AG20443 (cell line): ENCODE measurements around the gene PARM1.
"Not testable (repeated sequence)": the region's sequence is repeated elsewhere in the genome, so short reads cannot be mapped to it uniquely, and the experiment has no call there.

Experiments used
- DNase-seq: peaks from one replicate; pipeline ENCODE4 v3.0.0; 2012; ENCODE audit warnings: low spot score, mixed read lengths

PARM1 gene

DNA sequence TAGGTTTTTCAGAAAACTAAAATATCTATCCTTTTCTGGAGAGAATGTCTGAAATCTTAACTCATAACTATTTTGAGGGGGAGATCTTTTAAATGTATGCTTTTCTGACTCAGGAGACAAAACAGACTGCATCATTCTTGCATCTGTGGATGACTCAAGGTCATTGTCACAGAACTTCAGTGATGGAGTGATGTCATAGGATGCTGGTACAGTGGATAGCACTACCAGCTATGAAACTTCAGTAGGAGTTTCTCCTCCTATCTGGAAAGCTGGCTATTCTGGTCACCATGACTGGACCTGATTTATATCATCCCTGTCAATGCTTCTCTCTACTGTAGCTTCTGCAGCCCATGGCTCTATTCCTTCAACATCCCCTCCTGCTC lies 50.3 kb downstream of the PARM1 start:
- no peak for DNase-seq

DNA sequence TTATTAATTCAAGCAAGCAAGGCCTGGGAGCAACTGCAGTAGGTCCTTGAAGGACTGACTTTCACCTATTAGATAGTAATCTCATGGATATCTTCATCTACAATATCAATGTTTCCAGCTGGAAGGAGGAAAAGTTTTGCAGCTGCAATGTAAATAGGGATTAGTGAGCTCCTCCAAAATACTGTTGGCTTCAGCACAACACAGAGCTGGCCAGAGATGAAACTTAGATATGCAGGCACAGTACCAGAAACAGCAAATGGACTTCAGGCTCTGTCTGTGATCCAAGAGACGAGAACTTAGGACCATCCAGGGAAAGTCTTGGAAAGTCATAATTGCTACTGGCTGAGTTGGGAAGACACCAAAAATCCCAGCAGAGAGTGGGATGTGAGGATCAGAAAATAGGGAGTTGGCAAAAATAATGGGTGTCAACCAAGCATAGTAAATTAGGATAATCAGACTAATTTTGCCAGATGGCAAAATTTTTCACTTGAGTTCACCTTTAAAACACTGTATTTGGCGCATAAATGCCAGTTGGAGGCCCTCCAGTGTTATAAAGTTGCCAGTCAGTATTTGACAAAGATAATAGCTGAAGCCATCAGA lies 57.5 kb downstream of the PARM1 start:
- DNase-seq, result no peak

DNA sequence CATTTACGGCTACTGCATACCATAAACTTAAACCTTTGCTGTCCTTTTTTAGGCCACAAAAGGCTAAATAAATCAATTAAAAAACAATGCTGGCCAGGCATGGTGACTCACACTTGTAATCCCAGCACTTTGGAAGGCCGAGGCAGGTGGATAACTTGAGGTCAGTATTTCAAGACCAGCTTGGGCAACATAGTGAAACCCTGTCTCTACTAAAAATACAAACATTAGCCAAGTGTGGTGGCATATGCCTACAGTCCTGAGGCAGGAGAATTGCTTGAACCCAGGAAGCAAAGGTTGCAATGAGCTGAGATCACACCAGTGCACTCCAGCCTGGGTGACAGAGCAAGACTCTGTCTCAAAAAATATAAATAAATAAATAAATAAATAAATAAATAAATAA lies 61.5 kb downstream of the PARM1 start:
- not testable (repeated sequence) for DNase-seq

DNA sequence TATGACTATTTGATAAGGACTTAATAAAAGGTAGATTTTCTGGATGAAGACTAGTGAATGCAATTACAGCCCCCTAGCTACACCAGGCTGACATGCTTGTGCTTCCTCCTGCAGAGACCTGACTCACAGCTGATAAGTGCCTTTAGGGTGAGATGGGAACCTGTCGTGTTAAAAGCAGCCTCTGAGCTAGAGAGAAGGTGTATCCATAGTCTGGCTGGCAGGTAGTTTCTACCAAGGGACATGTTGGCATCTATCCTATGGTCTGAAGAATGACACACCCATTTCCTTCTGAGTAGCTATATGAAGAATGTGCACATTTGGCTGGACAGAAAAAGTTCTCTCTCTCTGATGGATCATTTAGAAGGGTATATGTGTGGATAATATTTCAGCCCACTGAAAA lies 64.1 kb downstream of the PARM1 start:
- no peak for DNase-seq

DNA sequence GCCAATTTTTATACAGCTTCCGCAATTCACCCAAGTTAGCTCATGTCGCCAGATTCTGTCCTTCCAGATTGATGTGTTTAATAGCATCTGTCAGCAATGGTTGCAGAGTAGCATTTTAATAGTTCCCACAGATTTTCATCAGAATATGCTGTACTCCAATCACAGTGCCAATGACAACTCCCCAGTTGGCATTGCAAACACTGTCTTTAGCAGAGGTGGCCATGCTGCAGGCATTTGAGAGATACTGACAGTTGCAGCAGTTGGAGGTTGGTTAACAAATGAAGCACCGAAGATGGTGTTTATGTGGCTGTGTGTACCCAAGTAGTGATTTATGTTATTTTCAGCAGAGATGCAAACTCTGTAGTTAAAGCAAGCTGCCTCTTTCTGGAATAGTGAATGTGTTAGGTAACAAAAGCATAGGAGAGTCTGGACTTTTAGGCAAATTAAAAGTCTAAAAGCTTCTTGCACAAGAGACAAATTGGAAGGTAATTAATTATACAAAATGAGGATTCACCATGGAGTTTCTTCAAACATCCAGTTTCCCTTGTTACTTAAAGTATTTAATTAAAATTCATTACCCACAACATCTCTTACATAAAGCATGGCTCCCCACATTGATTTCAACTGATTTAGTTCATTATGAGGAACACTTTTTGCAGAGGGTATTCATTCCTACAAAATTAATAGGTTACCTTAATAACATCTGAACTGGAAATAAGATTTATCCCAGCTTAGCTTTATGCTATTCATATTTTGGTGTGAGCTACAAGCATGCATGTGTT lies 65.2 kb downstream of the PARM1 start:
- DNase-seq, result no peak

DNA sequence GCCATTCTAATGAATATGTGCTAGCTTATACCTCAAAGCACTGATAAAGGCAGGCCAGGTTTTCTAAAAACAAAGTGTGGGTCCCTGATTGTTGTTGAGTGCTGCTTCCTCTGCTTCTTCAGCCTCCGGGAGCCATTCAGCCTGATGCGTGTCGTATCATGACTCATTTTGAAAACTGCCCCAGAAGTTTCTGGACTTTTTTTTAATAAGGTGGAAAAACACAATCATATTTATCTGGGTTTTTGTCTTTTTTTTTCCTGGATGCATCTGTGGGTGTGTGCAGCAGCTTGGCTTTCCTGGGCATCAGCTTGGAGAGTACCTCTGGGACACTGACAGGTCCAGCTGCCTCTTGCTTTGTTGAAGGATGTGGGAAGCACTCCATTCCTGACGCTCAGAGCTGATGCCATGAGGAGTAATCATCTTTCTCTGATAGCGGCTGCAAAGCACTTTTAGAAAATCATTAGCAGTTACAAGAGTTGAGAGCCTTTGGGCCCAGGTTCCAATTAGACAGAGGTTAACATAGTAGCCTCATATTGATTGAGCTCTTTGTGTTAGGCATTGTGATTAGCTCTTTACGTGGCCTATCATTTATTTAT lies 66.9 kb downstream of the PARM1 start:
- DNase-seq, result no peak

DNA sequence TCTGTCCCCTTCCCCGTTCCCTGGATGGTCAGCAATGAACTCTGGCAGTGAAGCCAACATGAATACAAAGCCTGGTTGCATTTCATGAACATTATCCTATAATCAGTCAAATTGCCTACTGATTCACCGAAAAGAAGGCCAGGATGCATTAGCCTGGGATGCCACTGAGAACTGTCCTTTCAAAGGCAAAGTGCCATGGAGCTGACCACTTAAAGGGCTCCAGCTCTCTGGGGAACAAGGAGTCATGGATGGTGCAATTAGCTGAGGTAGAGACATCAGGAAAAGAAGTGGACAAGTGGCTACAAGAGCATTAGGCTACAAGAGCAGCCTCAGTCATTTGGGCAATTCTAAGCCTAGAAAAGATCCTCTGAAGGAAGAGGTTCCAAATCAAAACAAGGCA lies 69.0 kb downstream of the PARM1 start:
- no peak for DNase-seq

DNA sequence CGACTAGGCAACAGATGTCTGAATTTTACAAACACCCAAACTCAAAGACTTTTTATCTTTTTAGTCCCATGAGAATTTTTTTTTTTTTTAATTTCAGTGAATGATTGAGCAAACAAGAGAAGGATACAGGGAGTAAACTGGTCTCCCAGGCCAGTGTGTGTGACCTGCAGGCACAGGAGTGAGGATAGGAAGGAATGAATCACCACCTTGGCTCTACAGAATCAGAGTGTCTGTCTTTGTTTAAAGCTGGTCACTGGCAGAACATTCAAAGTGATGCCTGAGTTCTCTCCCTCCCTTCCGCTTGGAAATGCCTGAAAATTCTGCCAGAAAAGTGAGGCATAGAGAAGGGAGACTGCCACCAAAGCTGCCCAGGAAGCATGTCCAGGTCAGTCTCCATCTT lies 69.5 kb downstream of the PARM1 start:
- DNase-seq, result no peak

DNA sequence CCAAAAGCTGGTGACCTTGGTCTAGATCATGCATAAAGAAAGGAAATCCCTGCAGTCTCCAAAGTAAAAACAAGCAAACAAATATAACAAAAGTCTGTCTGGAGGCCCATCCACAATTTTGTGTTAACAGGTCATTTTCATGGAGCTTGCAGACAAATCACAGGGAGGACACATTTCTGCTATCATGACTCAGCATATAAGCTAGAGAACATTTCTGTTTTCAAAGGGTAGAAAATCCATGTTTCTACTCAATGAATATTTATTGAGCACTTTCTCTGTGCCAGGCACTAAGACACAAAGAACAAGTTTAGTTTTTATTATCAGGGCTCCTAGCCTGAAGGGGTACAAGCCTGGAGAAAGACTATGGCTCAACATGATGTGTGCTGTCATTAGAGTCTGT lies 71.1 kb downstream of the PARM1 start:
- DNase-seq, result no peak

DNA sequence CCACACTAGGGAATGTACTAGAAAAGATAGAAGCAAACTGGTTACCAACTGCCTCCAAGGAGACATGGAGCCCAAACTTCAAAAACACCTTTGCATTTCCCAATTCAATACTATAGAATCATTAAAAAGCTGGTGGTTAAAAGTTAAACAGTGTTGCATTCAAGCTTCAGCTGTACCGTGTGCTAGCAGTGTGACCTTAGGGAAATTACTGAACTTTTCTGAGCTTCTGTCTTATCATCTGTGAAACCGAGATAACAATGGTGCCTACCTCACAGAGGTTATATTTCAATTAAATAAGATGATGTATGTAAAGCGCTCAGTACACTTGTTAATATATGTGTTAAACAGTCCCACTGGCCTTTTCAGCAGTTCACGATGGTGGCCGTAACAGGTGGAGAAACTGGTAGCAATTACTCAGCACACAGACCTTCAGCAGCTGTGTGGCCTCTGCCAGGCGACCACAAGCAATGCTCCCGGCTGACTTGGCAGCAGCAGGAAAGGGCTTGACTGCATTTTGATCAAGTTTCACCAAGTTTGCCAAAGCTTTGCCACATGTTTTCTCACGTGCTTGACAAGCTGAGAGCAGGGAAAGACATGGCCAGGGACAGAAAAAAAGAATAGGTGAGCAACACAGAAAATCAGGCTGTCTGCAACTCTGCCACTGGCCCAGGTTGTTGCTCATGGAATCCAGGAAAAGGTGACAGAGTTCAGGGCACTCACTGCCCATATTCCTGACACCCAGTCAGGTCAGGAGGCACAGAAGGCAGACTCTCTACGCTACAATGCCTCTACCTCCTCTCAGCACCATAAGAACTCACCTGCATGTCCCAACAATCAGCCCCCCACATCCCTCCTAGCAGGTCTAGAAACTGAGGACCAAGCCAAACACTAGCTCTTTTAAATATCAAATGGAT lies 72.1 kb downstream of the PARM1 start:
- no peak for DNase-seq

DNA sequence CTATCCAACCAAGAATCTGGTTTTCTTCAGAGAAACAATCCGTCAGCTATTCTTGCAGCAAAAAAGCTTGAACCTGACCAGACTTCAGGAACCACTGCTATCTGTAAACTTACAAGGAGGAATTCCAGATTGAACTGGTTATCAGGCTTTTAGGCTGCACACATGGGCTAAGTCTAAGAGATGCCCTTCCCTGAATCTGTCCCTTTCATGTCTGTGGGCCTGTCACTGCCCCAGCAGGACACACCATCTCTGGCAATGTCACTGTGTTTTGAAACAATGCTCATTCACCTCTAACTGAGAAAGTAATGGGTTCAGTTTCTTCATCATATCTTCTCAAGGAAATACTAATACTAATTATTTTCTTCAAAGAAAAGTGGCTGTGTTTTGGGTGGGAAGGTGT lies 72.8 kb downstream of the PARM1 start:
- no peak for DNase-seq

DNA sequence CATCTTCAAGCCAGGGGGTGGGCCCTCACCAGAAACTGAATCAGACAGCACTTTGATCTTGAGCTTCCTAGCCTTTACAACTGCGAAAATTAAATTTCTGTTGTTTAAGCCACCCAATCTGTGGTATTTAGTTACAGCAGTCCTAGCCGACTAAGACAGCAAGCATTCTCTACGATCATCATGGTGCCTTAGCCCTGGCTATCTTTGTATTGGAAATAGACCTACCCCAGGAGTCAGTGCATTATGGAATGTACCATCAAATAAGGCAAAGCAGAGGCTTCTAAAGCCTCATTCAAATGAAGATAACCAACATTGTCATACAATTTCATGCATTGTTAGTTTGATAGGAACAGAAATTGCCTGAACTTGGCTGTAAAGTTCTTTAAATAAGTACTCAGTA lies 75.0 kb downstream of the PARM1 start:
- DNase-seq, result no peak

DNA sequence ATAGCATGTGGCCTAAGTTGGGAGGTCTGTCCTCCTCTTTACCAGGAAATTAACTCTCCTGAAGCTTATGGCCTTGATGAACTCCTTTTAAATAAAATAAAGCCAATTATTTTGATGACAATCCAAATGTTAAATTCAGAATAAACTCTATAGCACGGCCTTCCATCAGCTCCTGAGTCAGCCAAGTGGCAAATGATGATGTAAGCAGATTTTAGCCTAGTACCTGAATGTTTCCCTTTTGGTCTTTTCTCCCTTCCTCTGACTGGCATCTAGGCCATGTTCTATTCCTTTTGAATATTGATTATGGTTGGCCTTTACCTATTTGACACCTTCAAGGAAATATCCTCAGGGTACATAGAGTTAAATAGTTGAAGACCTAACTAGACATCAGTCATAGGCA lies 76.2 kb downstream of the PARM1 start:
- DNase-seq, result no peak

DNA sequence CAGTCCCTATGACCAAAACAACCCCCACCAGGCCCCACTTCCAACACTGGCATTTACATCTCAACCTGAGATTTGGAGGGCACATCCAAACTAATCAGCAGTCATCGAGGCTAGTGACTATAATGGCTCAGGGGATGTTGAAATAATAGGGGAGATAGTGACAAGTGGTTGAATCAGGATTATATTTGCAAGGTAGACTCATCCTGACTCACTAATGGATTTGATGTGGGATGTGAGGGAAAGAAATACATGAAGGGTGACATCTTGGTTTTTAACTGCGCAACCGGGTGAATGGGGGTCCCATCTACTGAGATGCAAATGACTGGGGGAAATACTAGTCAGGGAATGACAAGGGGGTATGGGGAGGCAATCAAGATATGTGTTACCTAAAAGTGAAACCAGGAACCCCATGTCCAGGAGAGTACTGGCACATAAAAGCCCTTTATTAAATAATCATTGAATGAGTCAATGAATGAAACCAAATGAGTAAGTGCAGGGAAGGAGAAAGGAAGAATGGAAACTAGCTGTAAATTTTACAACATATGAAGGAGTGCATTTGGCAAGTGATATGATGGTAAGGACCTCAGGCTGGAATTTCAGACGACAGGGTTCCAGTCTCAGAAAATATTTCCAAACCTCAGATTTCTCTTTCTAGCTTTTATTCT lies 78.3 kb downstream of the PARM1 start:
- no peak for DNase-seq

DNA sequence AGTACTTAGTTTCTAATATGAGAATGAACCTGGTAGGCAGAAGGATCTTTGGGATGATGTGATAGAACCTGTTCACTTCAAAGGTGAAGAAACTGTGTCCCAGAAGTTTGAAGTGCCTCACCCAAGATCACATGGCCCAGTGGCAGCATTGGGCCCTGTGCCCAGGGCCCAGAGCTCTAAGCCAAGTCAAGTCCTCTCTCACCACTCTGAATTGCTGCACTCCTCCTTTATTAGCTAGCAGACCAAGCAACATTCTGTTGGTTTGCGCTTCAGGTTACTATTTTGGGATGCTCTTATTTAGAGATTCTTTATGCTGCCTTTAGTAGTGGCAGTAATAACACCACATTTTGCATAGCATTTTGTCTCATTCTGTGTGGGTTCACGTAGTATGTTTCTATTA lies 82.7 kb downstream of the PARM1 start:
- DNase-seq, result no peak

DNA sequence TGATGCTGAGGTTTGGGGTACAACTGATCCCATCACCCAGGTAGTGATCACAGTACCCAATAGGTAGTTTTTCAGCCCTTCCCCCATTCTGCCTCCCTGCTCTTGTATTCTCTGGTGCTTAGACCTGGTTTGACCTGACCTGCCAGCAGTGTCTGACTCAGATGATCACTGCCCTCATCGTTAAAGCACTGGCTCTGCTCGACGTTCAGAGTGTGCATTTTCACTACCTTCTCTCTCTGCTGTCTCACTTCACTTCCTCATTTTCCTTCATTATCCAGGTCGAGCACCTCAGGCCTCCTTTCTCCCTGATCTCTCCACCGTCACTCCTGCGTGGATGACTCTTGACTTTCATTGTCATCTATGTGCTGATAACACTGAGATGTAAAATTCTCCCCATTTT lies 83.6 kb downstream of the PARM1 start:
- DNase-seq, result no peak

DNA sequence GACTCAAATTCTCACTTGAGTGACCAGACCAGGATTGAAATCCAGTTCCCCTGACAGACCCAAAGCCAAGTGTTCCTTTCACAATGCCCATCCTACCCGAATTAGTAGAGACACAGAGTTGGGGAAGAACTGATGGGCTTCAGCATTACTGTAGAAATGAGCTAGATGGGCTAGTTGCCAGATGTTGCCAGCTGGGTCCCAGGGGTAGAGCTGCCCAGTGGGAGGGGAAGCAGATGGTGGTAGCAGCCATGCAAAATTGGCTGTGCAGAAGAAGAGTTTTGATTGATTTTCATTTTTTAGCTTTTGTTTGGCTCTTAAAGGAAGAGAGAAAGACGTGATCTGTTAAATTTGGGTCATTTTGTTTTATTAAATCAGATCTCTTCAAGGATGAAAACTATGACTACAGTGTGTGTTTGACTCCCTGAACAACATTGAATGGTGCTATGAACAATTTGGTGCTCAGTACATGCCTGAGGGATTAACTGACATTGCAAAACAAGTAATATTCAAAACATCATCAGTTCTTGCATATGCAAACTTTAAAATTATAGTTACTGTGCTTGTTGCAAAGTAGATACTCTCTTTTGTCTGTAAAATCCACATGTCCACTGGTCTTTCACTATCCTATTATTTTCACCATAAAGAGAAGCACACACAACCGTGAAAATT lies 86.0 kb downstream of the PARM1 start:
- DNase-seq, result no peak

DNA sequence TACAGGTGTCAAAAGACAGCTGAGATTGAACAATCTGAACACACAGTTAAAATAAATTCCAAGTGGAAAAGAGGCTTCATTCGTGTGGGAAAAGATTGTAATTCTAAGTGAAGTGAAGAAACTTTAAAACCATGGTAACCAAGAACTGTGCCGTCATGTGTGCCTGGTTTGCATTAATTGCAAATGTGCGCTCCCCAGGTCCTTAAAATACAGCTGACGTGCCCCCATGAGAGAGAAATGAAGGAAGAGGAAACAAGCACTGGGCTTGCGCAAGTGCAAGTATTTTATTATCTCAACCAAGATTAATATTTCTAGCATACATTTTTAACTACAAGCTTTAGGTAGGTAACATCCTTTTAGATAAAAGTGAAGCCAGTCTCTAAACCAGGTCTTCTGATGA lies 92.5 kb downstream of the PARM1 start:
- no peak for DNase-seq

DNA sequence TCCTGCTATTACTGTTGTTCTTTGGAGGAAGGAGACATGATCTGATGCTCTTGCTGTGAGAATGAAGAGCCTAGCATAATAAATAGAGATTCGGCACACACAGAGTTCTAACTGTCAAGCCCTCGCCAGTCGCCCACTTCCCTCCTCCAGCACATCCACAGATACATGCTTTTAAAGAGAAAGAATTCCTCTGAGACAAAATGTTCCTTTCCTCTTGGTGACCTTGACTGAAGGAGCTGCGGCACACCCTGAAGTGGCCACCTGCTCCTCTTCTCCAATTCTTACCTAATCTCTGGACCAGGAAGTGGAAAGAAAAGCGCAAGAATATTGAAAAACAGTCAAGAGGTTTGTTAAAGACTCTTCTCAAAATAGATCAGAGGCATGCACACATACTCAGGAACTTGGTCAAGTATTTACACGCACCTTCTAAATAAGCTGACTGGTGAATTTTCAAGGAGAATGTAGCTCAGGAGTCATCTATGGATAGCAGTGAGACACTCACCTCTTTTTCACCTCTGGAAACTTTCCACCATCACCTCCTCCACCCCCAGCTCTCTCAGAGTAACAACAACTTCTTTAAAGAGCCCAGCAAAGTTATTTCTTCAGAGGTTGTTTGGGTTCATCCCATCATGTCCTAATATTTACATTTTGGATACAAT lies 95.4 kb downstream of the PARM1 start:
- DNase-seq, result no peak

DNA sequence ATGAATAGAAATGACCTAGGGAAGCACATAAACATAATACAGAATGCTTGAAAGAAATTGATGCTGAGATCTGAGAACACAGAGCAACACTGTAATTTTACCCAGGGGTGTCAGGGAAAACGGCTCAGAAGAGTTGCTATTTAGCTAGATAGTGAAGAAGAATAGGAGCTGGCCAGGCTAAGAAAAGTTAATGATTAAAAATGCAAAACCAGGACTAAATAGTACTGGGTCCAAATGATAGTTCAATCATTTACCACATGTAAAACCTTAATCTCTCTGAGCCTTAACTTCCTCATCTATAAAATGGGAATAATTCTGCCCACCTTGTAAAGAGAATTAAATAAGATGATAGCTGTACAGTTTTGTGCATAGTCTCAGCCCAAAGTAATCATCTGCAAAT lies 97.1 kb downstream of the PARM1 start:
- no peak for DNase-seq

DNA sequence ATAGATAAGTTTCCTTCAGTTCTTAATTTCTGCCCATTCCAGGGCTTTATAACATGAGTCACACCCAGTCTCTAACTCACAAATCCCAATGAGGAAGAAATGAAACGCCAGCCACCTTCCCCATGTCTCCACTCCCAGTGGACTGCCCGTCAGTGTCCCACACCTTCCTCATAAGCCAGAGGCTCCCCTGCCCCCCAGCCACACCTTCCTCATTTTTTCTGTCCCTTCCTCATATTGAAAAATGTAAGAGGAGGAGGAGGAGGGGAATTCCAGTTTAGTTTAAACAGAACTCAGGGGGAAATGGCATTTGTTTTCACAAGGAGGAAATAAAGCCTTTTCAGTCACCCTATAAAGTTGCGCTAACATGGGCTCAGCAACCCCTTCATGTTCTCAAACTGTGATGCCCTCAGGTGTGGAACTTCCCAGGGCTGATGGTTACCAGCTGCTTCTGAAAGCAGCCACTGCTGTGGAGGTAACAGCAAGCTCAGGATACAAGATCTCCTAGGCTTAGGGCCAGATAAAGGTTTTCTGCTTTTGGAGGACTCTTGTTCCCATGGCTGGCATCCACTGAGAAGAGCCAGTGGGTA lies 97.8 kb downstream of the PARM1 start:
- no peak for DNase-seq
